OCI-LY7 (cell line): ENCODE data around the gene MYO7A. TPM values are rescaled to one million over a fixed set of nuclear protein-coding genes. Genes with fewer than 3 reads are reported as not detected.

Source experiments
- BruUV-seq: library from RNA; stranded (reverse); fragments of 400-500 nt; replicated peaks from 2 replicates; lab custom pipeline; 2021; lab: Mats Ljungman, UMichigan
- CTCF ChIA-PET: fragments of 300-600 bp; sonication (Branson Sonifier 250); formaldehyde crosslinking; loops from one replicate; lab custom pipeline; 2022; ENCODE audit warnings: antibody characterized with exemption; ENCODE audit not compliant: unreplicated experiment; lab: Charles Lee
- POLR2A ChIA-PET: fragments of 300-600 bp; sonication (Branson Sonifier 250); formaldehyde crosslinking; loops from one replicate; lab custom pipeline; 2022; ENCODE audit warnings: antibody characterized with exemption; lab: Charles Lee
- DNase-seq: peaks from one replicate; pipeline ENCODE4 v3.0.0-alpha.2; 2015; ENCODE audit warnings: low spot score
- H2AFZ ChIP-seq: fragments of 200-600 bp; sonication (generic), shearing (Covaris generic); 2 replicates; pipeline ENCODE4 v1.6.1; 2014; ENCODE audit warnings: mild to moderate bottlenecking, antibody characterized with exemption, low read length, moderate library complexity
- H3K27ac ChIP-seq: fragments of 200-600 bp; sonication (generic); 2 replicates; pipeline ENCODE4 v1.5.1; 2014; ENCODE audit warnings: mixed run types, low read depth, mild to moderate bottlenecking, moderate library complexity, low read length, inconsistent platforms; ENCODE audit not compliant: poor library complexity, severe bottlenecking
- H3K36me3 ChIP-seq: fragments of 200-600 bp; sonication (generic); 2 replicates; pipeline ENCODE4 v1.6.1; 2014; ENCODE audit warnings: mild to moderate bottlenecking, antibody characterized with exemption, low read length, moderate library complexity, mixed read lengths; ENCODE audit not compliant: insufficient read depth
- H3K4me1 ChIP-seq: fragments of 200-600 bp; sonication (generic); 2 replicates; pipeline ENCODE4 v1.5.1; 2014; ENCODE audit warnings: mild to moderate bottlenecking, low read length; ENCODE audit not compliant: insufficient read depth, poor library complexity, severe bottlenecking
- H3K4me2 ChIP-seq: fragments of 200-600 bp; sonication (generic); 2 replicates; pipeline ENCODE4 v1.6.1; 2014; ENCODE audit warnings: mild to moderate bottlenecking, low read length
- H3K4me3 ChIP-seq: fragments of 200-600 bp; sonication (generic); 2 replicates; pipeline ENCODE4 v1.5.1; 2014; ENCODE audit warnings: mild to moderate bottlenecking, low read depth, low read length; ENCODE audit not compliant: poor library complexity, severe bottlenecking
- H3K79me2 ChIP-seq: fragments of 200-600 bp; sonication (generic); 2 replicates; pipeline ENCODE4 v1.6.1; 2016; ENCODE audit warnings: low read depth, mild to moderate bottlenecking, low read length, moderate library complexity, mixed read lengths; ENCODE audit not compliant: insufficient read depth
- H3K9me2 ChIP-seq: fragments of 200-600 bp; sonication (generic); 2 replicates; pipeline ENCODE4 v1.6.1; 2016; ENCODE audit warnings: mild to moderate bottlenecking, low read length, mixed read lengths; ENCODE audit not compliant: insufficient read depth
- H3K9me3 ChIP-seq: fragments of 200-600 bp; sonication (generic); 2 replicates; pipeline ENCODE4 v1.6.1; 2014; ENCODE audit warnings: mild to moderate bottlenecking, mixed run types, low read length, mixed read lengths
- H4K20me1 ChIP-seq: fragments of 200-600 bp; sonication (generic); 2 replicates; pipeline ENCODE4 v1.6.1; 2014; ENCODE audit warnings: mild to moderate bottlenecking, antibody characterized with exemption, low read length, moderate library complexity, mixed read lengths; ENCODE audit not compliant: insufficient read depth
- CTCF ChIP-seq: fragments of 200-600 bp; sonication (generic); conservative IDR thresholded peaks from 2 replicates; pipeline ENCODE4 v1.5.1; 2014; ENCODE audit warnings: mild to moderate bottlenecking, antibody characterized with exemption, low read length, moderate library complexity, mixed read lengths
- EZH2phosphoT487 ChIP-seq: fragments of 200-600 bp; sonication (generic); IDR thresholded peaks from 2 replicates; pipeline ENCODE4 v1.6.1; 2018; ENCODE audit warnings: low read depth, borderline replicate concordance, mild to moderate bottlenecking, mixed run types, antibody characterized with exemption, low read length, moderate library complexity, mixed read lengths
- intact Hi-C: fragments of 100-400 bp; cut with micrococcal nuclease; formaldehyde crosslinking; loops from one replicate; pipeline ENCODE4 v1.10.0; 2022; ENCODE audit not compliant: unreplicated experiment
- total RNA-seq, 2 experiments: library from RNA; depleted of rRNA in 1 of 2; stranded (reverse); fragments of >200 nt in 1 of 2; shearing (Covaris generic) in 1 of 2; gene quantifications; 2 replicates each; pipeline ENCODE4 v1.2.3, GENCODE V29; 2014 to 2022

Gene MYO7A
- total RNA-seq, 2 experiments from 2014 or later, result not detected

GRCh38 chr11:77158041-77158695 lies 30.1 kb downstream of the MYO7A start:
- DNase-seq, result no peak
- Histone ChIP-seq H3K27ac (no peak overlapping the region), H3K4me3 (no peak overlapping the region), H2AFZ (no peak overlapping the region), H3K4me1 (no peaks in the 10 kb centered on the region), H3K79me2 (no peaks in the 10 kb centered on the region), H3K4me2 (no peak overlapping the region), H4K20me1 (no peaks in the 10 kb centered on the region), H3K9me2 (no peaks in the 10 kb centered on the region), H3K9me3 (no peaks in the 10 kb centered on the region), H3K36me3 (no peaks in the 10 kb centered on the region)
- ChIA-PET POLR2A (no interaction called here), CTCF (no interaction called here)
- intact Hi-C loops, result no loop called here
- no TSS peak for BruUV-seq
- TF ChIP-seq EZH2phosphoT487 (no peak), CTCF (no peak)

GRCh38 chr11:77159219-77159936 lies 31.3 kb downstream of the MYO7A start:
- Histone ChIP-seq H3K79me2 (no peaks in the 10 kb centered on the region), H3K4me2 (no peak overlapping the region), H3K36me3 (no peaks in the 10 kb centered on the region), H2AFZ (no peak overlapping the region), H4K20me1 (no peaks in the 10 kb centered on the region), H3K9me2 (no peaks in the 10 kb centered on the region), H3K9me3 (no peaks in the 10 kb centered on the region), H3K4me3 (no peak overlapping the region), H3K27ac (no peak overlapping the region), H3K4me1 (no peaks in the 10 kb centered on the region)
- no TSS peak for BruUV-seq
- TF ChIP-seq EZH2phosphoT487 (no peak), CTCF (no peak)
- CTCF ChIA-PET, result no interaction called here
- intact Hi-C loops, result no loop called here
- POLR2A ChIA-PET, result interaction anchor here (0.5 to 0.6 kb wide), 2 partner anchors 180 to 289 kb away, joined by 3 read pairs; no protein-coding TSS in a partner anchor
- DNase-seq, result no peak
